Thyroid gland (tissue), 4 donors: ENCODE results near the gene GZF1.

ENCODE experiments used
- POLR2A ChIP-seq, 2 donors: fragments of 450-650 bp; IDR thresholded peaks; one replicate each; pipeline ENCODE4 v1.6.1; 2017; ENCODE audit warnings: antibody characterized with exemption in 2 of 2, mild to moderate bottlenecking in 2 of 2, moderate library complexity in 1 of 2
- TF ChIP-seq, protein P1 (sequence below), 6 experiments: fragments of 200-600 bp in 3 of 6; fragments of 450-650 bp in 3 of 6; sonication (generic) in 3 of 6; IDR thresholded peaks; one replicate each; pipeline ENCODE4 v1.5.1; 2016 to 2019; ENCODE audit warnings: antibody characterized with exemption in 6 of 6, mild to moderate bottlenecking in 2 of 6, inconsistent platforms in 1 of 6, moderate library complexity in 1 of 6

DNA sequence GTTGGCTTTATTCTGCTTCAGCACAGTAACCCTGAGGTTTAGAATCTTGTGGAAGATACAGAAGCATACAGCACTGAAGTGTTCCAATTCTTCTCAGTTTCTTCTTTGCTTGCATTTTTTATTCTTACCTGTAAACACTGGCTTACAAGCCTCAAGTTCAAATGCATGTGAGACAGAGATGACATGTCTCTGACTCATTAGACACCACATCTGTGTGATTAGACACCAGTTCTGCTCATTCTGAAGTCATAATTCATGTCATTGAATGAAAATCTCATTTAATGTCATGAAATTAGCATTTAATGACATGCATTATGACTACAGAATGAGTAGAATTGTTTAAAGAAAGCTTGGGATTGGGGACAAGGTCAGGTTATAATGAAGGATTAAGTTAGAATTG lies 5.8 kb downstream of the GZF1 start:
- TF ChIP-seq, protein P1, sequence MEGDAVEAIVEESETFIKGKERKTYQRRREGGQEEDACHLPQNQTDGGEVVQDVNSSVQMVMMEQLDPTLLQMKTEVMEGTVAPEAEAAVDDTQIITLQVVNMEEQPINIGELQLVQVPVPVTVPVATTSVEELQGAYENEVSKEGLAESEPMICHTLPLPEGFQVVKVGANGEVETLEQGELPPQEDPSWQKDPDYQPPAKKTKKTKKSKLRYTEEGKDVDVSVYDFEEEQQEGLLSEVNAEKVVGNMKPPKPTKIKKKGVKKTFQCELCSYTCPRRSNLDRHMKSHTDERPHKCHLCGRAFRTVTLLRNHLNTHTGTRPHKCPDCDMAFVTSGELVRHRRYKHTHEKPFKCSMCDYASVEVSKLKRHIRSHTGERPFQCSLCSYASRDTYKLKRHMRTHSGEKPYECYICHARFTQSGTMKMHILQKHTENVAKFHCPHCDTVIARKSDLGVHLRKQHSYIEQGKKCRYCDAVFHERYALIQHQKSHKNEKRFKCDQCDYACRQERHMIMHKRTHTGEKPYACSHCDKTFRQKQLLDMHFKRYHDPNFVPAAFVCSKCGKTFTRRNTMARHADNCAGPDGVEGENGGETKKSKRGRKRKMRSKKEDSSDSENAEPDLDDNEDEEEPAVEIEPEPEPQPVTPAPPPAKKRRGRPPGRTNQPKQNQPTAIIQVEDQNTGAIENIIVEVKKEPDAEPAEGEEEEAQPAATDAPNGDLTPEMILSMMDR (IDR thresholded peaks at IDR 0.05) = no peak
- TF ChIP-seq POLR2A (IDR thresholded peaks at IDR 0.05) = no peak
